Fibroblast of lung (primary cell): ENCODE data around the gene ZNF586. TPM values are rescaled to one million over a fixed set of nuclear protein-coding genes. Genes with fewer than 3 reads are reported as not detected.
A peak's percentile ranks its signal among the peaks of the same experiment; 100 is the strongest.

Experiments used
- DNase-seq, 2 donors: peaks; one replicate each; pipeline versions ENCODE4 v3.0.0 to v3.0.0-alpha.2; 2010; ENCODE audit warnings: low read depth in 2 of 2
- H2AFZ ChIP-seq: 2 replicates; pipeline ENCODE4 v1.5.1; 2012; ENCODE audit warnings: low read length, control low read depth, inconsistent platforms
- H3K27ac ChIP-seq: 2 replicates; pipeline ENCODE4 v1.5.1; 2011; ENCODE audit warnings: low read length, control low read depth; ENCODE audit not compliant: insufficient read depth
- H3K27me3 ChIP-seq: 2 replicates; pipeline ENCODE4 v1.5.1; 2011; ENCODE audit warnings: mild to moderate bottlenecking, low read length; ENCODE audit not compliant: control insufficient read depth, insufficient read depth
- H3K36me3 ChIP-seq: 2 replicates; pipeline ENCODE4 v1.5.1; 2011; ENCODE audit warnings: low read length; ENCODE audit not compliant: control insufficient read depth, insufficient read depth
- H3K4me1 ChIP-seq: 2 replicates; pipeline ENCODE4 v1.5.1; 2011; ENCODE audit warnings: low read length; ENCODE audit not compliant: control insufficient read depth, insufficient read depth; ENCODE audit errors: extremely low read depth
- H3K4me2 ChIP-seq: 2 replicates; pipeline ENCODE4 v1.5.1; 2011; ENCODE audit warnings: low read length, control low read depth; ENCODE audit not compliant: insufficient read depth; ENCODE audit errors: extremely low read depth
- H3K4me3 ChIP-seq, 4 experiments: fragments of 200-600 bp in 1 of 4; sonication (generic) in 1 of 4; replicated peaks in 1 of 4; 2 replicates each; pipeline ENCODE4 v1.5.1; 2011 to 2016; ENCODE audit warnings: low read length in 4 of 4, low read depth in 3 of 4, mild to moderate bottlenecking in 3 of 4, control low read depth in 2 of 4, inconsistent platforms in 1 of 4, mixed read lengths in 1 of 4; ENCODE audit not compliant: insufficient read depth in 1 of 4; ENCODE audit errors: control extremely low read depth in 1 of 4
- H3K79me2 ChIP-seq: 2 replicates; pipeline ENCODE4 v1.5.1; 2012; ENCODE audit warnings: mild to moderate bottlenecking, low read length, inconsistent platforms; ENCODE audit not compliant: control insufficient read depth, insufficient read depth
- H3K9ac ChIP-seq: 2 replicates; pipeline ENCODE4 v1.5.1; 2011; ENCODE audit warnings: mild to moderate bottlenecking, low read length, control low read depth; ENCODE audit not compliant: insufficient read depth
- H3K9me3 ChIP-seq: 2 replicates; pipeline ENCODE4 v1.5.1; 2012; ENCODE audit warnings: low read depth, low read length; ENCODE audit not compliant: control insufficient read depth, insufficient read depth
- H4K20me1 ChIP-seq: 2 replicates; pipeline ENCODE4 v1.5.1; 2011; ENCODE audit warnings: low read length; ENCODE audit not compliant: control insufficient read depth, insufficient read depth; ENCODE audit errors: extremely low read depth
- EZH2 ChIP-seq: IDR thresholded peaks from 2 replicates; pipeline ENCODE4 v1.5.1; 2012; ENCODE audit warnings: low read length, control low read depth, mild to moderate bottlenecking; ENCODE audit errors: missing control alignments
- polyA plus RNA-seq, 2 donors: library from polyadenylated mRNA; depleted of rRNA in 1 of 2; stranded (reverse) in 1 of 2; unstranded in 1 of 2; fragments of >200 nt; gene quantifications; 2 replicates each; pipeline ENCODE4 v1.2.1, GENCODE V29; 2011 to 2012; ENCODE audit warnings: missing spikeins in 1 of 2
- total RNA-seq: library from RNA; depleted of rRNA; stranded (reverse); fragments of >200 nt; gene quantifications from 2 replicates; pipeline ENCODE4 v1.2.1, GENCODE V29; 2014
- TF ChIP-seq, protein P1 (sequence below), 2 donors: IDR thresholded peaks in 1 of 2; conservative IDR thresholded peaks in 1 of 2; 1 replicate in 1 of 2; 2 replicates in 1 of 2; pipeline ENCODE4 v1.5.1; 2011 to 2012; ENCODE audit warnings: low read length in 2 of 2, control low read depth in 1 of 2, inconsistent platforms in 1 of 2, low read depth in 1 of 2, mild to moderate bottlenecking in 1 of 2

Gene ZNF586
- total and polyA plus RNA-seq, 2 donors (not counting 1 experiment from before 2014, with no cell fraction given): 6.1 to 16.8 TPM

DNA sequence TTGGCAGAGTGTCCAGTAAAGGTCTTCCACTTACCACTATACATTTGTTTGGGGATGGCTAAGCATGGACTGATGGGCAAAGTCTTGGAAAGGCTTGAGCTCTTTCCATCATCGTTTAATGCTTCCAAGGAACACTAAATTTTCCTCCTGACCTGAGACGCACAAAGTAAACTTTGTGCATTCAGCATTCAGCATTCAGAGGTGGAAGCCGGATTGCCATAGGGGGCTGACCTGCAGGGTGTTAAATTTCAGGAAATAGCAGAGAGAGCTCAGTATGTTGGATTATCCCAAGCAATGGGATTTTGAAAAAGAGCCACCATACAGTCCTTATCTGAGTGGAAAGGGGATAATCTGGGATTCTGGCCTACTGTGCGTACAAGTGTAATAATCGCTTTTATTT lies 31.2 kb downstream of the ZNF586 start:
- H3K4me2 ChIP-seq: no peak overlapping the region
- H3K9ac ChIP-seq: no peak overlapping the region
- no peaks in the 10 kb centered on the region for H3K79me2 ChIP-seq
- no peaks in the 10 kb centered on the region for H3K36me3 ChIP-seq
- no peak for DNase-seq
- no peaks in the 10 kb centered on the region for H3K9me3 ChIP-seq
- H3K4me1 ChIP-seq: no peaks in the 10 kb centered on the region
- no peak overlapping the region for H3K4me3 ChIP-seq
- H4K20me1 ChIP-seq: no peaks in the 10 kb centered on the region
- TF ChIP-seq, protein P1, sequence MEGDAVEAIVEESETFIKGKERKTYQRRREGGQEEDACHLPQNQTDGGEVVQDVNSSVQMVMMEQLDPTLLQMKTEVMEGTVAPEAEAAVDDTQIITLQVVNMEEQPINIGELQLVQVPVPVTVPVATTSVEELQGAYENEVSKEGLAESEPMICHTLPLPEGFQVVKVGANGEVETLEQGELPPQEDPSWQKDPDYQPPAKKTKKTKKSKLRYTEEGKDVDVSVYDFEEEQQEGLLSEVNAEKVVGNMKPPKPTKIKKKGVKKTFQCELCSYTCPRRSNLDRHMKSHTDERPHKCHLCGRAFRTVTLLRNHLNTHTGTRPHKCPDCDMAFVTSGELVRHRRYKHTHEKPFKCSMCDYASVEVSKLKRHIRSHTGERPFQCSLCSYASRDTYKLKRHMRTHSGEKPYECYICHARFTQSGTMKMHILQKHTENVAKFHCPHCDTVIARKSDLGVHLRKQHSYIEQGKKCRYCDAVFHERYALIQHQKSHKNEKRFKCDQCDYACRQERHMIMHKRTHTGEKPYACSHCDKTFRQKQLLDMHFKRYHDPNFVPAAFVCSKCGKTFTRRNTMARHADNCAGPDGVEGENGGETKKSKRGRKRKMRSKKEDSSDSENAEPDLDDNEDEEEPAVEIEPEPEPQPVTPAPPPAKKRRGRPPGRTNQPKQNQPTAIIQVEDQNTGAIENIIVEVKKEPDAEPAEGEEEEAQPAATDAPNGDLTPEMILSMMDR (conservative IDR thresholded peaks at IDR 0.05 in 1 of 2, IDR thresholded peaks at IDR 0.05 in 1 of 2; ENCODE audit: low read depth in 1 of 2, low read length in 2 of 2): no peak
- no peak for TF ChIP-seq EZH2
- H3K27ac ChIP-seq: no peak overlapping the region
- no peaks in the 10 kb centered on the region for H3K27me3 ChIP-seq
- H2AFZ ChIP-seq: no peak overlapping the region

DNA sequence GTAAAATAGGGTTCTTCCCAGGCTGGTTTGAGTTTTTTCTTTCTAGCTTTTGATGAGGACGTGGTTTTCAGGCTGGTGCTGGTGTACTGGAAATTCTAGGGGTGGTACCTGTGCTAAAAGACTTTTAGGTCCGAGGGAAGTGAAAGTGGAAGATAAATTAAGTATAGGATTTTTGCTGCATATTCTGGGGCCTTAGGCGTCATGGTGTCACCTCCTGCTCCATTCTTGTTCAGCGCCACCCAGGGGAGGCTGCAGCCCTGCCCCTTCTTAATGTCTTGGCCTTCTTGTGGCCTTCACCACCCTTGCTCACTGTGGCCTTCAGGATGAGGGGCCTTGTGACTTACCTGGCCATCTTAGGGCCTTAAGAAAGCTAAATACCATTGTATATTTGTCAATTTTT lies 32.8 kb downstream of the ZNF586 start:
- no peaks in the 10 kb centered on the region for H3K9me3 ChIP-seq
- H3K4me3 ChIP-seq: no peak overlapping the region
- H3K27me3 ChIP-seq: no peaks in the 10 kb centered on the region
- H3K9ac ChIP-seq: no peak overlapping the region
- H3K27ac ChIP-seq: no peak overlapping the region
- H3K4me2 ChIP-seq: no peak overlapping the region
- DNase-seq: no peak
- no peaks in the 10 kb centered on the region for H3K36me3 ChIP-seq
- H3K79me2 ChIP-seq: no peaks in the 10 kb centered on the region
- no peaks in the 10 kb centered on the region for H3K4me1 ChIP-seq
- no peak overlapping the region for H2AFZ ChIP-seq
- H4K20me1 ChIP-seq: no peaks in the 10 kb centered on the region
- TF ChIP-seq EZH2: no peak
- TF ChIP-seq, protein P1 (conservative IDR thresholded peaks at IDR 0.05 in 1 of 2, IDR thresholded peaks at IDR 0.05 in 1 of 2; ENCODE audit: low read depth in 1 of 2, low read length in 2 of 2): no peak

DNA sequence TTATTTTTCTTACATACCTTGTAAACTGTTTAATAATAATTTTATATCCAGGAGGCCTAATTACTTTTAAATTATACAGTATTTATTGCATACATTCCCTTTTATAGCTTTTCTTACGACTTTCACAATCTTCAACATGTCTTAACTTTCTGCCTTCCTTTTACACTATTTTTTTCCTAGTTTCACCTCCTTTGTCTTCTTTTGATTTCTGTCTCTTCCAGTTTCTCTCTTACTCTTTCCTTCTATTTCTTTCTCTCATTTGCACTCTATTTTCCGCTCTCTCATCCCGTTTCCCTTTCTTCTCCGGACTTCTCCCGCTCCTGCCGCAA lies 33.8 kb downstream of the ZNF586 start:
- TF ChIP-seq EZH2: no peak
- TF ChIP-seq, protein P1 (conservative IDR thresholded peaks at IDR 0.05 in 1 of 2, IDR thresholded peaks at IDR 0.05 in 1 of 2; ENCODE audit: low read depth in 1 of 2, low read length in 2 of 2): no peak
- Histone ChIP-seq H2AFZ (no peak overlapping the region), H3K79me2 (no peaks in the 10 kb centered on the region), H3K36me3 (no peaks in the 10 kb centered on the region), H3K27ac (peak overlapping the region; percentile 85), H3K27me3 (no peaks in the 10 kb centered on the region), H3K4me3 (peak overlapping the region; percentile 65 to 81 (median 70)), H3K9ac (peak overlapping the region; percentile 53), H4K20me1 (no peaks in the 10 kb centered on the region), H3K4me1 (no peaks in the 10 kb centered on the region), H3K4me2 (peak overlapping the region; percentile 96), H3K9me3 (no peaks in the 10 kb centered on the region)
- DNase-seq: no peak
